Bone marrow (tissue), 2 donors: ENCODE measurements around the gene MCM5.

ENCODE experiments used
- DNase-seq, 2 donors: peaks; one replicate each; lab custom pipeline; 2025; lab: John Stamatoyannopoulos, UW

The MCM5 gene

GRCh38 chr22:35379146-35379993 is 20.6 kb upstream of the MCM5 start:
- no peak for DNase-seq

- DNase-seq: no peak
Observed at GRCh38 chr22:35380013-35380412, 19.9 kb upstream of the MCM5 start.

- peak in 1 of 2 donors; percentile 71 for DNase-seq
Observed at GRCh38 chr22:35380537-35381423, 19.2 kb upstream of the MCM5 start, which contains the start of gene HMOX1. TSS of gene HMOX1 (plus strand) at chr22:35381096. CDS start at chr22:35381174, 78 bp downstream.

- DNase-seq: no peak
Observed at GRCh38 chr22:35381424-35382009, 18.4 kb upstream of the MCM5 start.

- DNase-seq: no peak
Observed at GRCh38 chr22:35383679-35384071, 16.3 kb upstream of the MCM5 start.

GRCh38 chr22:35384527-35384926 is 15.4 kb upstream of the MCM5 start:
- no peak for DNase-seq

- DNase-seq: no peak
Observed at GRCh38 chr22:35384975-35385588, 14.9 kb upstream of the MCM5 start.

- no peak for DNase-seq
Observed at GRCh38 chr22:35386670-35387288, 13.2 kb upstream of the MCM5 start.

GRCh38 chr22:35390933-35391332 is 9.0 kb upstream of the MCM5 start:
- no peak for DNase-seq

GRCh38 chr22:35392357-35392756 is 7.6 kb upstream of the MCM5 start:
- no peak for DNase-seq

- no peak for DNase-seq
Observed at GRCh38 chr22:35393116-35394010, 6.6 kb upstream of the MCM5 start.

GRCh38 chr22:35394011-35394312 is 6.0 kb upstream of the MCM5 start:
- DNase-seq: no peak

GRCh38 chr22:35394810-35395563 is 5.0 kb upstream of the MCM5 start:
- DNase-seq: no peak

GRCh38 chr22:35396622-35397021 is 3.3 kb upstream of the MCM5 start:
- DNase-seq: peak in 1 of 2 donors; percentile 44

GRCh38 chr22:35397095-35397904 is 2.6 kb upstream of the MCM5 start:
- no peak for DNase-seq

GRCh38 chr22:35398591-35398973 is 1.4 kb upstream of the MCM5 start:
- no peak for DNase-seq

- no peak for DNase-seq
Observed at GRCh38 chr22:35399114-35399677, 744 bp upstream of the MCM5 start.

- DNase-seq: no peak
Observed at GRCh38 chr22:35400501-35400790, 506 bp downstream of the MCM5 start.

GRCh38 chr22:35401863-35402262 is 1.9 kb downstream of the MCM5 start:
- no peak for DNase-seq
